ENCODE measurements around the gene CORO6. TPM values are rescaled to one million over a fixed set of nuclear protein-coding genes. Genes with fewer than 3 reads are reported as not detected.

Gene CORO6
- total RNA-seq (ENCODE audit: unreplicated experiment), result 1.4 TPM
- long read RNA-seq, partial matches to known transcripts, result 0 of 4 reads
- long read RNA-seq, other reads (novel, unspliced or antisense), result 4 of 4 reads

GRCh38 chr17:29622337-29623282, at the start of gene CORO6:
Gene CORO6, minus strand, starts transcription at chr17:29622912. Its CDS starts 1,491 bp downstream, at chr17:29621421.
- H3K9me3 Mint-ChIP-seq (ENCODE audit: unreplicated experiment), result peaks cover 3% of the 10 kb centered on the region
- peaks cover 16% of the 10 kb centered on the region for H3K27me3 Mint-ChIP-seq (ENCODE audit: unreplicated experiment)
- DNase-seq, result peak; percentile 75
- H3K4me1 Mint-ChIP-seq (ENCODE audit: low read depth, unreplicated experiment), result no peaks in the 10 kb centered on the region
- H3K27ac Mint-ChIP-seq (ENCODE audit: unreplicated experiment), result no peak within 1 kb of the TSS
- peak within 1 kb of the TSS; percentile 68 for H3K4me3 Mint-ChIP-seq (ENCODE audit: unreplicated experiment)
- H3K36me3 Mint-ChIP-seq (ENCODE audit: unreplicated experiment), result no peaks in the 10 kb centered on the region
- TF ChIP-seq, protein P1, sequence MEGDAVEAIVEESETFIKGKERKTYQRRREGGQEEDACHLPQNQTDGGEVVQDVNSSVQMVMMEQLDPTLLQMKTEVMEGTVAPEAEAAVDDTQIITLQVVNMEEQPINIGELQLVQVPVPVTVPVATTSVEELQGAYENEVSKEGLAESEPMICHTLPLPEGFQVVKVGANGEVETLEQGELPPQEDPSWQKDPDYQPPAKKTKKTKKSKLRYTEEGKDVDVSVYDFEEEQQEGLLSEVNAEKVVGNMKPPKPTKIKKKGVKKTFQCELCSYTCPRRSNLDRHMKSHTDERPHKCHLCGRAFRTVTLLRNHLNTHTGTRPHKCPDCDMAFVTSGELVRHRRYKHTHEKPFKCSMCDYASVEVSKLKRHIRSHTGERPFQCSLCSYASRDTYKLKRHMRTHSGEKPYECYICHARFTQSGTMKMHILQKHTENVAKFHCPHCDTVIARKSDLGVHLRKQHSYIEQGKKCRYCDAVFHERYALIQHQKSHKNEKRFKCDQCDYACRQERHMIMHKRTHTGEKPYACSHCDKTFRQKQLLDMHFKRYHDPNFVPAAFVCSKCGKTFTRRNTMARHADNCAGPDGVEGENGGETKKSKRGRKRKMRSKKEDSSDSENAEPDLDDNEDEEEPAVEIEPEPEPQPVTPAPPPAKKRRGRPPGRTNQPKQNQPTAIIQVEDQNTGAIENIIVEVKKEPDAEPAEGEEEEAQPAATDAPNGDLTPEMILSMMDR (IDR thresholded peaks at IDR 0.05; ENCODE audit: partially characterized antibody, unreplicated experiment), result no peak

DNA sequence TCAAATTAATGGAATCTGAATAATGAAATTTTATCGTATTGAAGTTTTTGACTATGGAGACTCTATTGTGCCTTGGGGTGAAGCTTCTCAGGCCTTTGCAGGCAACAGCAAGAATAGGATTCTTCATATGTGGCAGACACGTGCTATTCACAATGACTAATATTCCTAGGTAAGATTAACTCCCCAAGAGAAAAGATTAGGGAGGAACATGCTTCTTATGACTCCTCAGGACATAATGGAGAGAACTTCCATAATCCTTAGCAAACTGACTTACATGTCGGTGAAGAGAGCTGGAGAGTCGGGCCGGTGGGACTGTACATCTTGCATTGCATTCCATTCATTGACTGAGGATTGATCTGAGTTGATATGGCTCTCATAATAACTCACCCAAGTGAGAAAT, 48.9 kb upstream of the CORO6 start:
- Mint-ChIP-seq H3K4me3 (ENCODE audit: unreplicated experiment) (no peak overlapping the region), H3K4me1 (ENCODE audit: low read depth, unreplicated experiment) (peaks cover 7% of the 10 kb centered on the region), H3K27ac (ENCODE audit: unreplicated experiment) (no peak overlapping the region), H3K27me3 (ENCODE audit: unreplicated experiment) (peaks cover 5% of the 10 kb centered on the region), H3K36me3 (ENCODE audit: unreplicated experiment) (no peaks in the 10 kb centered on the region), H3K9me3 (ENCODE audit: unreplicated experiment) (no peaks in the 10 kb centered on the region)
- no peak for DNase-seq
- TF ChIP-seq, protein P1 (IDR thresholded peaks at IDR 0.05; ENCODE audit: partially characterized antibody, unreplicated experiment), result no peak

GRCh38 chr17:29669266-29669665, 46.6 kb upstream of the CORO6 start:
- H3K4me3 Mint-ChIP-seq (ENCODE audit: unreplicated experiment), result no peak overlapping the region
- TF ChIP-seq, protein P1 (IDR thresholded peaks at IDR 0.05; ENCODE audit: partially characterized antibody, unreplicated experiment), result no peak
- peaks cover 5% of the 10 kb centered on the region for H3K27me3 Mint-ChIP-seq (ENCODE audit: unreplicated experiment)
- H3K36me3 Mint-ChIP-seq (ENCODE audit: unreplicated experiment), result no peaks in the 10 kb centered on the region
- peaks cover under 1% of the 10 kb centered on the region for H3K4me1 Mint-ChIP-seq (ENCODE audit: low read depth, unreplicated experiment)
- no peaks in the 10 kb centered on the region for H3K9me3 Mint-ChIP-seq (ENCODE audit: unreplicated experiment)
- no peak for DNase-seq
- no peak overlapping the region for H3K27ac Mint-ChIP-seq (ENCODE audit: unreplicated experiment)

GRCh38 chr17:29667969-29668368, 45.3 kb upstream of the CORO6 start:
- H3K4me1 Mint-ChIP-seq (ENCODE audit: low read depth, unreplicated experiment), result no peaks in the 10 kb centered on the region
- TF ChIP-seq, protein P1 (IDR thresholded peaks at IDR 0.05; ENCODE audit: partially characterized antibody, unreplicated experiment), result no peak
- no peaks in the 10 kb centered on the region for H3K9me3 Mint-ChIP-seq (ENCODE audit: unreplicated experiment)
- no peak overlapping the region for H3K4me3 Mint-ChIP-seq (ENCODE audit: unreplicated experiment)
- no peak overlapping the region for H3K27ac Mint-ChIP-seq (ENCODE audit: unreplicated experiment)
- no peak for DNase-seq
- H3K36me3 Mint-ChIP-seq (ENCODE audit: unreplicated experiment), result no peaks in the 10 kb centered on the region
- H3K27me3 Mint-ChIP-seq (ENCODE audit: unreplicated experiment), result peaks cover 2% of the 10 kb centered on the region

GRCh38 chr17:29665481-29665810, 42.7 kb upstream of the CORO6 start:
- no peak overlapping the region for H3K4me3 Mint-ChIP-seq (ENCODE audit: unreplicated experiment)
- TF ChIP-seq, protein P1 (IDR thresholded peaks at IDR 0.05; ENCODE audit: partially characterized antibody, unreplicated experiment), result no peak

More at GRCh38 chr17:29665481-29665810, 42.7 kb upstream of the CORO6 start:
- Mint-ChIP-seq H3K9me3 (ENCODE audit: unreplicated experiment) (peaks cover 2% of the 10 kb centered on the region), H3K27me3 (ENCODE audit: unreplicated experiment) (peaks cover 2% of the 10 kb centered on the region), H3K4me1 (ENCODE audit: low read depth, unreplicated experiment) (no peaks in the 10 kb centered on the region), H3K36me3 (ENCODE audit: unreplicated experiment) (peaks cover 5% of the 10 kb centered on the region), H3K27ac (ENCODE audit: unreplicated experiment) (no peak overlapping the region)
- no peak for DNase-seq
